ENCODE data around the gene MYO15A.

GRCh38 chr17:18184143-18185031 is 75.8 kb downstream of the MYO15A start:
- no peak for TF ChIP-seq CTCF (IDR thresholded peaks at IDR 0.05)
- no peak for TF ChIP-seq EP300 (IDR thresholded peaks at IDR 0.05)

All from stomach (tissue), 4 donors.